B cell (primary cell): ENCODE measurements around the gene HNRNPK. TPM values are rescaled to one million over a fixed set of nuclear protein-coding genes. Genes with fewer than 3 reads are reported as not detected.

Source experiments
- ATAC-seq: fragments of 200-7000 bp; cut with Tn5 transposase; one replicate; pipeline ENCODE4 v1.10.0; 2021; ENCODE audit warnings: low read depth, mild to moderate bottlenecking, moderate number of reproducible peaks, moderate library complexity
- CTCF ChIA-PET: fragments of 350-600 bp; sonication (Branson Sonifier 250); formaldehyde crosslinking; loops from one replicate; lab custom pipeline; 2021; ENCODE audit warnings: antibody characterized with exemption, inconsistent platforms; lab: Charles Lee
- POLR2A ChIA-PET: fragments of 350-600 bp; sonication (Branson Sonifier 250); formaldehyde crosslinking; loops from one replicate; lab custom pipeline; 2021; ENCODE audit warnings: antibody characterized with exemption; lab: Charles Lee
- DNase-seq: peaks from one replicate; pipeline ENCODE4 v3.0.0; 2013
- H2AFZ ChIP-seq: 2 replicates; pipeline ENCODE4 v1.6.1; 2012; ENCODE audit warnings: mild to moderate bottlenecking, low read depth, low read length; ENCODE audit not compliant: insufficient read depth, poor library complexity, severe bottlenecking
- H3K27ac ChIP-seq, 2 donors: 1 replicate in 1 of 2; 2 replicates in 1 of 2; pipeline ENCODE4 v1.5.1; 2012 to 2013; ENCODE audit warnings: low read length in 2 of 2, mild to moderate bottlenecking in 2 of 2, moderate library complexity in 1 of 2
- H3K27me3 ChIP-seq, 4 experiments: fragments of 200-600 bp in 1 of 4; sonication (generic) in 1 of 4; replicated peaks in 1 of 4; 1 replicate in 2 of 4; 2 replicates in 2 of 4; pipeline versions ENCODE4 v1.6.1 to v1.7.0; 2013 to 2016; ENCODE audit warnings: low read length in 3 of 4, mild to moderate bottlenecking in 2 of 4, mixed read lengths in 1 of 4, moderate library complexity in 1 of 4; ENCODE audit not compliant: insufficient read depth in 4 of 4, control insufficient read depth in 3 of 4; ENCODE audit errors: control extremely low read depth in 1 of 4
- H3K36me3 ChIP-seq, 2 experiments: replicated peaks in 1 of 2; 1 replicate in 1 of 2; 2 replicates in 1 of 2; pipeline versions ENCODE4 v1.6.1 to v1.7.1; 2013; ENCODE audit warnings: low read length in 1 of 2; ENCODE audit not compliant: insufficient read depth in 2 of 2, control insufficient read depth in 1 of 2; ENCODE audit errors: control extremely low read depth in 1 of 2, extremely low read depth in 1 of 2
- H3K4me1 ChIP-seq, 2 donors: fragments of 200-600 bp in 1 of 2; sonication (generic) in 1 of 2; 1 replicate in 1 of 2; 2 replicates in 1 of 2; pipeline versions ENCODE4 v1.5.1 to v1.6.1; 2013 to 2017; ENCODE audit warnings: low read length in 2 of 2; ENCODE audit not compliant: control insufficient read depth in 2 of 2, insufficient read depth in 2 of 2
- H3K4me2 ChIP-seq: replicated peaks from 2 replicates; pipeline ENCODE3; 2012; ENCODE audit warnings: mild to moderate bottlenecking, low read depth, low read length; ENCODE audit not compliant: poor library complexity, severe bottlenecking
- H3K4me3 ChIP-seq, 5 experiments: fragments of 200-600 bp in 1 of 5; sonication (generic) in 1 of 5; 1 replicate in 3 of 5; 2 replicates in 2 of 5; pipeline versions ENCODE4 v1.5.1 to v1.7.0; 2011 to 2016; ENCODE audit warnings: low read length in 4 of 5, mild to moderate bottlenecking in 4 of 5, low read depth in 2 of 5, control low read depth in 1 of 5, moderate library complexity in 1 of 5; ENCODE audit not compliant: insufficient read depth in 1 of 5; ENCODE audit errors: control extremely low read depth in 1 of 5, extremely low read depth in 1 of 5
- H3K79me2 ChIP-seq: fragments of 200-600 bp; sonication (generic); one replicate; pipeline ENCODE4 v1.6.0; 2016; ENCODE audit warnings: low read length; ENCODE audit not compliant: control insufficient read depth, insufficient read depth
- H3K9ac ChIP-seq: fragments of 200-600 bp; sonication (generic); 2 replicates; pipeline ENCODE4 v1.6.1; 2017; ENCODE audit warnings: mild to moderate bottlenecking, low read length, moderate library complexity
- H3K9me3 ChIP-seq, 3 donors: one replicate each; pipeline versions ENCODE4 v1.6.1 to v1.7.1; 2013; ENCODE audit warnings: low read length in 2 of 3; ENCODE audit not compliant: control insufficient read depth in 2 of 3, insufficient read depth in 1 of 3; ENCODE audit errors: control extremely low read depth in 1 of 3
- H4K20me1 ChIP-seq: 2 replicates; pipeline ENCODE4 v1.6.0; 2012; ENCODE audit warnings: mild to moderate bottlenecking, low read length; ENCODE audit not compliant: insufficient read depth, control insufficient read depth, poor library complexity, severe bottlenecking
- H3K27ac Mint-ChIP-seq: one replicate; pipeline ENCODE4 v1.8.0; 2021; ENCODE audit warnings: mixed read lengths
- H3K27me3 Mint-ChIP-seq: one replicate; pipeline ENCODE4 v1.8.0; 2021; ENCODE audit warnings: mixed read lengths
- H3K4me1 Mint-ChIP-seq: one replicate; pipeline ENCODE4 v1.8.0; 2021; ENCODE audit warnings: mixed read lengths
- H3K4me3 Mint-ChIP-seq: one replicate; pipeline ENCODE4 v1.8.0; 2021; ENCODE audit warnings: mixed read lengths
- H3K9me3 Mint-ChIP-seq: one replicate; pipeline ENCODE4 v1.8.0; 2022; ENCODE audit warnings: mixed read lengths; ENCODE audit not compliant: insufficient read depth
- EZH2 ChIP-seq: IDR thresholded peaks from 2 replicates; pipeline ENCODE4 v1.6.1; 2012; ENCODE audit warnings: borderline replicate concordance, low read depth, mild to moderate bottlenecking, moderate library complexity, low read length; ENCODE audit not compliant: insufficient read depth, poor library complexity, severe bottlenecking
- WGBS: methylation state at CpG from one replicate; pipeline ENCODE4 v1.1.5; 2013; ENCODE audit warnings: missing lambda C conversion rate; ENCODE audit not compliant: insufficient coverage; 5-methylcytosine and 5-hydroxymethylcytosine counted together
- intact Hi-C: fragments of 100-400 bp; cut with micrococcal nuclease; formaldehyde crosslinking; loops from one replicate; pipeline ENCODE4 v1.10.0; 2022
- polyA plus RNA-seq: library from polyadenylated mRNA; depleted of rRNA; stranded (reverse); fragments of >200 nt; gene quantifications from 2 replicates; pipeline ENCODE4 v1.2.3, GENCODE V29; 2012
- total RNA-seq, 2 donors: library from RNA; stranded (reverse); fragments of 120-200 nt in 1 of 2; gene quantifications; 1 replicate in 1 of 2; 2 replicates in 1 of 2; pipeline versions ENCODE4 v1.2.3 to v1.2.4, GENCODE V29; 2013 to 2022
- TF ChIP-seq, protein P1 (sequence below): fragments of 200-600 bp; IDR thresholded peaks from one replicate; pipeline ENCODE4 v1.8.0; 2022; ENCODE audit warnings: antibody characterized with exemption, mild to moderate bottlenecking

HNRNPK gene
- total and polyA plus RNA-seq, 2 donors (not counting 1 experiment from before 2014, with no cell fraction given), result 210 to 524 TPM

- DNase-seq, result no peak
- POLR2A ChIA-PET, result no interaction called here
- Histone ChIP-seq H3K4me2 (no peak overlapping the region), H2AFZ (no peak overlapping the region), H3K4me1 (no peaks in the 10 kb centered on the region), H3K36me3 (no peaks in the 10 kb centered on the region), H3K27me3 (no peaks in the 10 kb centered on the region), H3K4me3 (no peak overlapping the region), H3K9me3 (no peaks in the 10 kb centered on the region), H3K9ac (no peak overlapping the region), H3K27ac (no peak overlapping the region), H3K79me2 (no peaks in the 10 kb centered on the region), H4K20me1 (no peaks in the 10 kb centered on the region)
- Mint-ChIP-seq H3K27ac (no peak overlapping the region), H3K4me3 (no peak overlapping the region), H3K27me3 (peaks cover 2% of the 10 kb centered on the region), H3K9me3 (no peaks in the 10 kb centered on the region), H3K4me1 (no peaks in the 10 kb centered on the region)
- no peak for ATAC-seq
- intact Hi-C loops, result no loop called here
- CTCF ChIA-PET, result interaction anchor here (1.2 kb wide), 1 partner anchor 241 kb away, joined by 3 read pairs; no protein-coding TSS in a partner anchor
- TF ChIP-seq, protein P1, sequence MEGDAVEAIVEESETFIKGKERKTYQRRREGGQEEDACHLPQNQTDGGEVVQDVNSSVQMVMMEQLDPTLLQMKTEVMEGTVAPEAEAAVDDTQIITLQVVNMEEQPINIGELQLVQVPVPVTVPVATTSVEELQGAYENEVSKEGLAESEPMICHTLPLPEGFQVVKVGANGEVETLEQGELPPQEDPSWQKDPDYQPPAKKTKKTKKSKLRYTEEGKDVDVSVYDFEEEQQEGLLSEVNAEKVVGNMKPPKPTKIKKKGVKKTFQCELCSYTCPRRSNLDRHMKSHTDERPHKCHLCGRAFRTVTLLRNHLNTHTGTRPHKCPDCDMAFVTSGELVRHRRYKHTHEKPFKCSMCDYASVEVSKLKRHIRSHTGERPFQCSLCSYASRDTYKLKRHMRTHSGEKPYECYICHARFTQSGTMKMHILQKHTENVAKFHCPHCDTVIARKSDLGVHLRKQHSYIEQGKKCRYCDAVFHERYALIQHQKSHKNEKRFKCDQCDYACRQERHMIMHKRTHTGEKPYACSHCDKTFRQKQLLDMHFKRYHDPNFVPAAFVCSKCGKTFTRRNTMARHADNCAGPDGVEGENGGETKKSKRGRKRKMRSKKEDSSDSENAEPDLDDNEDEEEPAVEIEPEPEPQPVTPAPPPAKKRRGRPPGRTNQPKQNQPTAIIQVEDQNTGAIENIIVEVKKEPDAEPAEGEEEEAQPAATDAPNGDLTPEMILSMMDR, result no peak
- no peak for TF ChIP-seq EZH2
- 100% methylated on average over 1 of the region's 5 CpGs for WGBS
Measured at GRCh38 chr9:83932851-83933250, 47.2 kb downstream of the HNRNPK start.

DNA sequence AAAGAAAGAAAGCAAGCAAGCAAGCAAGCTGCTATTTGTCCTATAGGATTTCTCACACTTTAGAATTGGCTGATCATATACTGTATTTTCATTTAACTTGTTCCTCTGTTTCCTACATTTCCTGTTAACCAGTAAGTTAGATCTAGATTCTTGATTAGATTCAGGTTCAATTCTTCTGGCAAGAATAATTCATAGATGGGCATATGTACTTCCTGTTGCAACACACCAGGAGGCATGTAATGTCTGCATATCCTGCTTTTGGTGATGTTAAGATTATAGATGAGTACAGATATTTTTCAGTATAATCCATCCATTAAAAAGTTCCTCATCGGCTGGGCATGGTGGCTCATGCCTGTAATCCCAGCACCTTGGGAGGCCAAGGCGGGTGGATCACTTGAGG, 48.0 kb downstream of the HNRNPK start:
- Mint-ChIP-seq H3K4me3 (no peak overlapping the region), H3K4me1 (no peaks in the 10 kb centered on the region), H3K27me3 (peaks cover 4% of the 10 kb centered on the region), H3K9me3 (no peaks in the 10 kb centered on the region), H3K27ac (no peak overlapping the region)
- Histone ChIP-seq H2AFZ (no peak overlapping the region), H4K20me1 (no peaks in the 10 kb centered on the region), H3K4me1 (no peaks in the 10 kb centered on the region), H3K27ac (no peak overlapping the region), H3K27me3 (no peaks in the 10 kb centered on the region), H3K4me2 (no peak overlapping the region), H3K9me3 (no peaks in the 10 kb centered on the region), H3K4me3 (no peak overlapping the region), H3K9ac (no peak overlapping the region), H3K79me2 (no peaks in the 10 kb centered on the region), H3K36me3 (no peaks in the 10 kb centered on the region)
- POLR2A ChIA-PET, result no interaction called here
- DNase-seq, result no peak
- WGBS, result no CpG with 5 or more reads among the region's 2 CpGs
- intact Hi-C loops, result no loop called here
- ATAC-seq, result no peak
- TF ChIP-seq EZH2, result no peak
- TF ChIP-seq, protein P1, result no peak
- CTCF ChIA-PET, result interaction anchor here (1.2 kb wide), 1 partner anchor 9 kb away, joined by 3 read pairs; no protein-coding TSS in a partner anchor
